H1 (cell line): ENCODE data around the gene SAXO1. TPM values are rescaled to one million over a fixed set of nuclear protein-coding genes. Genes with fewer than 3 reads are reported as not detected.

ENCODE experiments used
- BCL11A ChIP-seq, 2 experiments: IDR thresholded peaks; one replicate each; pipeline ENCODE4 v1.6.1; 2011; ENCODE audit warnings: low read depth in 2 of 2, low read length in 2 of 2, mild to moderate bottlenecking in 2 of 2
- CHD7 ChIP-seq: fragments of 300-600 bp; sonication (generic); IDR thresholded peaks from 2 replicates; pipeline ENCODE4 v1.7.1; 2012; ENCODE audit warnings: low read length, moderate library complexity, mild to moderate bottlenecking, inconsistent platforms; ENCODE audit not compliant: insufficient replicate concordance
- GABPA ChIP-seq: IDR thresholded peaks from 2 replicates; pipeline ENCODE4 v1.6.1; 2011; ENCODE audit warnings: mild to moderate bottlenecking, low read length, moderate library complexity, borderline replicate concordance; ENCODE audit not compliant: insufficient read depth
- JUN ChIP-seq: IDR thresholded peaks from 2 replicates; pipeline ENCODE4 v1.6.1; 2011; ENCODE audit warnings: low read depth, mild to moderate bottlenecking, improper control_type of control experiment, low read length
- NRF1 ChIP-seq: IDR thresholded peaks from 2 replicates; pipeline ENCODE4 v1.6.1; 2011; ENCODE audit warnings: mild to moderate bottlenecking, low read depth, low read length, improper control_type of control experiment
- SIX5 ChIP-seq: IDR thresholded peaks from 2 replicates; pipeline ENCODE4 v1.6.1; 2011; ENCODE audit warnings: mild to moderate bottlenecking, low read depth, low read length
- polyA plus RNA-seq, 7 experiments: library from polyadenylated mRNA; depleted of rRNA in 3 of 7; stranded (reverse) in 5 of 7; unstranded in 2 of 7; fragments of >200 nt in 5 of 7; fragments of 200-250 nt in 2 of 7; gene quantifications; 1 replicate in 5 of 7; 2 replicates in 1 of 7; 4 replicates in 1 of 7; pipeline versions ENCODE4 v1.2.1 to v1.2.3, GENCODE V29; 2011 to 2013; ENCODE audit warnings: missing spikeins in 2 of 7, mixed read lengths in 2 of 7
- total RNA-seq: library from RNA; stranded (reverse); fragmentation: NEBNext Ultra II Directional; extraction: Animal tissue kit (Norgen Biotek cat#: 25700); gene quantifications from 2 replicates; pipeline ENCODE4 v1.2.1, GENCODE V29; 2021

SAXO1 gene
- total and polyA plus RNA-seq, 2 of the 8 experiments (the other 6 are each of a cell fraction or from before 2014, with no cell fraction given): 0.11 to 0.20 TPM

GRCh38 chr9:18978188-18978587, 54.8 kb downstream of the SAXO1 start (continued):
- TF ChIP-seq CHD7: no peak
- no peak for TF ChIP-seq GABPA
- no peak for TF ChIP-seq NRF1
- TF ChIP-seq SIX5: no peak
- no peak for TF ChIP-seq JUN
- TF ChIP-seq BCL11A (IDR thresholded peaks at IDR 0.05; ENCODE audit: low read depth in 2 of 2, low read length in 2 of 2): no peak
